DOHH2 (cell line): Measurements from ENCODE around the gene C20orf204.

Experiments
- CTCF ChIP-seq: fragments of 200-600 bp; sonication (generic); IDR thresholded peaks from one replicate; pipeline ENCODE4 v1.5.1; 2014; ENCODE audit warnings: antibody characterized with exemption, mild to moderate bottlenecking, low read depth, low read length; ENCODE audit not compliant: poor library complexity, severe bottlenecking
- EZH2phosphoT487 ChIP-seq: fragments of 200-600 bp; sonication (generic); IDR thresholded peaks from 2 replicates; pipeline ENCODE4 v1.6.1; 2017; ENCODE audit warnings: borderline replicate concordance, mild to moderate bottlenecking, antibody characterized with exemption, low read length, moderate library complexity, mixed read lengths

DNA sequence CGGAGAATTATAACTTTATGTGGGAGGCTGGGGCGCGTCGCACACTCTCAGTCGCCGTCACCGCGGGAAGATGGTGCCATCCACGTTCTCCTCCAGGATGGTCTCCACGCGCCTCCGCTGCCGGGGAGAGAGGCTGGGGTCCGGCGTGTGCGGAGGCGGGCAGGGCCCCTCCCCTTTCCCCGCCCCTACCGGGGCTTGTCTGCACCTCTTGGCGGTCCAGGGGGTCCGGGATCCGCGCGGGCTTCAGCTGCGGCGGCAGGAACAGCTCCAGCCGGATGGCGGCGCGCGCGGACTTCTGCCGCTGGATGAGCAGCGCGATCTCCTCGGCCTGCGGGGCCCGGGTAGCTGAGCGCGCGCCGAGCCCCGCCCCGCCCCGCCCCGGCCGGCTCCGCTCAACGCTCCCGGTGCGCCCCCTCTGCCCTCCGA, 47.4 kb downstream of the C20orf204 start:
- TF ChIP-seq CTCF (peak; percentile 57), EZH2phosphoT487 (no peak)
